ENCODE measurements around the gene ATP5IF1. TPM values are rescaled to one million over a fixed set of nuclear protein-coding genes. Genes with fewer than 3 reads are reported as not detected.

ATP5IF1 gene
- total and polyA plus RNA-seq, 9 of the 15 experiments (the other 6 are each of a cell fraction or from before 2014, with no cell fraction given) = 292 to 1,422 (median 388) TPM

Other genes starting within 250 kb of the ATP5IF1 start
- gene EYA3, start 147.5 kb upstream of the ATP5IF1 start, total RNA-seq (2014; rRNA removed) = 19.4 and 21.7 TPM in 2 replicates
- 51.3 and 55.7 TPM in 2 replicates for gene EYA3, start 147.5 kb upstream of the ATP5IF1 start, total RNA-seq (2014; rRNA removed; fragmentation: Illumina TruSeq; extraction: Trizol)
- gene EYA3, start 147.5 kb upstream of the ATP5IF1 start, total RNA-seq (2015; rRNA removed; fragmentation: Illumina TruSeq; extraction: Trizol) = 45.4 and 48.1 TPM in 2 replicates
- 45.6 and 51.3 TPM in 2 replicates for gene EYA3, start 147.5 kb upstream of the ATP5IF1 start, total RNA-seq (2021)
- gene EYA3, start 147.5 kb upstream of the ATP5IF1 start, polyA plus RNA-seq (2011; rRNA removed) = 64.0 and 74.6 TPM in 2 replicates
- gene EYA3, start 147.5 kb upstream of the ATP5IF1 start, polyA plus RNA-seq (2014; fragmentation: Illumina TruSeq; extraction: Trizol) = 35.2 and 41.9 TPM in 2 replicates
- 10 to 100 TPM; 29.4 to 43.6 TPM for gene EYA3, start 147.5 kb upstream of the ATP5IF1 start, polyA plus RNA-seq (2014; fragmentation: Nextera tagmentation; extraction: Ambion mirVana)
- gene EYA3, start 147.5 kb upstream of the ATP5IF1 start, polyA plus RNA-seq (2014; rRNA removed) = 27.7 and 30.0 TPM in 2 replicates
- 0.20 TPM in 1 of 2 replicates, not detected in the other for gene PTAFR, start 59.4 kb upstream of the ATP5IF1 start, total RNA-seq (2014; rRNA removed)
- gene PTAFR, start 59.4 kb upstream of the ATP5IF1 start, total RNA-seq (2014; rRNA removed; fragmentation: Illumina TruSeq; extraction: Trizol) = 0.22 and 0.25 TPM in 2 replicates
- 0.30 and 0.36 TPM in 2 replicates for gene PTAFR, start 59.4 kb upstream of the ATP5IF1 start, total RNA-seq (2015; rRNA removed; fragmentation: Illumina TruSeq; extraction: Trizol)
- 0.36 and 0.55 TPM in 2 replicates for gene PTAFR, start 59.4 kb upstream of the ATP5IF1 start, total RNA-seq (2021)
- gene PTAFR, start 59.4 kb upstream of the ATP5IF1 start, polyA plus RNA-seq (2011; rRNA removed) = 0.43 and 0.45 TPM in 2 replicates
- gene PTAFR, start 59.4 kb upstream of the ATP5IF1 start, polyA plus RNA-seq (2014; fragmentation: Illumina TruSeq; extraction: Trizol) = 0.26 and 0.33 TPM in 2 replicates
- gene PTAFR, start 59.4 kb upstream of the ATP5IF1 start, polyA plus RNA-seq (2014; fragmentation: Nextera tagmentation; extraction: Ambion mirVana) = under 1 TPM; 0.15 to 0.48 TPM
- 0.32 and 0.52 TPM in 2 replicates for gene PTAFR, start 59.4 kb upstream of the ATP5IF1 start, polyA plus RNA-seq (2014; rRNA removed)
- gene DNAJC8, start 3.1 kb upstream of the ATP5IF1 start, total RNA-seq (2014; rRNA removed) = 132 and 186 TPM in 2 replicates
- gene DNAJC8, start 3.1 kb upstream of the ATP5IF1 start, total RNA-seq (2014; rRNA removed; fragmentation: Illumina TruSeq; extraction: Trizol) = 209 and 236 TPM in 2 replicates
- gene DNAJC8, start 3.1 kb upstream of the ATP5IF1 start, total RNA-seq (2015; rRNA removed; fragmentation: Illumina TruSeq; extraction: Trizol) = 220 and 230 TPM in 2 replicates
- gene DNAJC8, start 3.1 kb upstream of the ATP5IF1 start, total RNA-seq (2021) = 143 and 153 TPM in 2 replicates
- gene DNAJC8, start 3.1 kb upstream of the ATP5IF1 start, polyA plus RNA-seq (2011; rRNA removed) = 150 and 176 TPM in 2 replicates
- 279 and 343 TPM in 2 replicates for gene DNAJC8, start 3.1 kb upstream of the ATP5IF1 start, polyA plus RNA-seq (2014; fragmentation: Illumina TruSeq; extraction: Trizol)
- gene DNAJC8, start 3.1 kb upstream of the ATP5IF1 start, polyA plus RNA-seq (2014; fragmentation: Nextera tagmentation; extraction: Ambion mirVana) = 100 to 1,000 TPM; 264 to 508 TPM
- 180 and 202 TPM in 2 replicates for gene DNAJC8, start 3.1 kb upstream of the ATP5IF1 start, polyA plus RNA-seq (2014; rRNA removed)
- 54.4 and 55.3 TPM in 2 replicates for gene SESN2, start 23.4 kb downstream of the ATP5IF1 start, total RNA-seq (2014; rRNA removed)
- 16.8 and 16.9 TPM in 2 replicates for gene SESN2, start 23.4 kb downstream of the ATP5IF1 start, total RNA-seq (2014; rRNA removed; fragmentation: Illumina TruSeq; extraction: Trizol)
- gene SESN2, start 23.4 kb downstream of the ATP5IF1 start, total RNA-seq (2015; rRNA removed; fragmentation: Illumina TruSeq; extraction: Trizol) = 9.4 and 10.0 TPM in 2 replicates
- gene SESN2, start 23.4 kb downstream of the ATP5IF1 start, total RNA-seq (2021) = 61.1 and 71.3 TPM in 2 replicates
- 15.4 and 34.4 TPM in 2 replicates for gene SESN2, start 23.4 kb downstream of the ATP5IF1 start, polyA plus RNA-seq (2011; rRNA removed)
- 47.6 and 61.0 TPM in 2 replicates for gene SESN2, start 23.4 kb downstream of the ATP5IF1 start, polyA plus RNA-seq (2014; fragmentation: Illumina TruSeq; extraction: Trizol)
- 1 to 10 TPM; 3.7 to 5.4 TPM for gene SESN2, start 23.4 kb downstream of the ATP5IF1 start, polyA plus RNA-seq (2014; fragmentation: Nextera tagmentation; extraction: Ambion mirVana)
- gene SESN2, start 23.4 kb downstream of the ATP5IF1 start, polyA plus RNA-seq (2014; rRNA removed) = 40.8 and 47.3 TPM in 2 replicates
- gene MED18, start 92.9 kb downstream of the ATP5IF1 start, total RNA-seq (2014; rRNA removed) = 22.7 and 23.8 TPM in 2 replicates
- gene MED18, start 92.9 kb downstream of the ATP5IF1 start, total RNA-seq (2014; rRNA removed; fragmentation: Illumina TruSeq; extraction: Trizol) = 21.1 and 22.0 TPM in 2 replicates
- gene MED18, start 92.9 kb downstream of the ATP5IF1 start, total RNA-seq (2015; rRNA removed; fragmentation: Illumina TruSeq; extraction: Trizol) = 24.1 and 24.5 TPM in 2 replicates
- 19.1 and 21.0 TPM in 2 replicates for gene MED18, start 92.9 kb downstream of the ATP5IF1 start, total RNA-seq (2021)
- 28.9 and 33.2 TPM in 2 replicates for gene MED18, start 92.9 kb downstream of the ATP5IF1 start, polyA plus RNA-seq (2011; rRNA removed)
- 23.8 and 25.5 TPM in 2 replicates for gene MED18, start 92.9 kb downstream of the ATP5IF1 start, polyA plus RNA-seq (2014; fragmentation: Illumina TruSeq; extraction: Trizol)
- gene MED18, start 92.9 kb downstream of the ATP5IF1 start, polyA plus RNA-seq (2014; fragmentation: Nextera tagmentation; extraction: Ambion mirVana) = 10 to 100 TPM; 38.6 to 50.6 TPM
- gene MED18, start 92.9 kb downstream of the ATP5IF1 start, polyA plus RNA-seq (2014; rRNA removed) = 15.2 and 16.9 TPM in 2 replicates
- gene PHACTR4, start 133.6 kb downstream of the ATP5IF1 start, total RNA-seq (2014; rRNA removed) = 6.4 and 8.7 TPM in 2 replicates
- 13.9 and 18.2 TPM in 2 replicates for gene PHACTR4, start 133.6 kb downstream of the ATP5IF1 start, total RNA-seq (2014; rRNA removed; fragmentation: Illumina TruSeq; extraction: Trizol)
- 17.5 and 17.7 TPM in 2 replicates for gene PHACTR4, start 133.6 kb downstream of the ATP5IF1 start, total RNA-seq (2015; rRNA removed; fragmentation: Illumina TruSeq; extraction: Trizol)
- gene PHACTR4, start 133.6 kb downstream of the ATP5IF1 start, total RNA-seq (2021) = 28.6 and 34.6 TPM in 2 replicates
- gene PHACTR4, start 133.6 kb downstream of the ATP5IF1 start, polyA plus RNA-seq (2011; rRNA removed) = 11.9 and 14.0 TPM in 2 replicates
- 37.9 and 43.6 TPM in 2 replicates for gene PHACTR4, start 133.6 kb downstream of the ATP5IF1 start, polyA plus RNA-seq (2014; fragmentation: Illumina TruSeq; extraction: Trizol)
- 10 to 100 TPM; 12.8 to 14.2 TPM for gene PHACTR4, start 133.6 kb downstream of the ATP5IF1 start, polyA plus RNA-seq (2014; fragmentation: Nextera tagmentation; extraction: Ambion mirVana)
- 18.2 and 18.5 TPM in 2 replicates for gene PHACTR4, start 133.6 kb downstream of the ATP5IF1 start, polyA plus RNA-seq (2014; rRNA removed)

All from K562 (cell line).